ENCODE results near the gene MBTPS2. TPM values are rescaled to one million over a fixed set of nuclear protein-coding genes. Genes with fewer than 3 reads are reported as not detected.

MBTPS2 gene
- total and polyA plus RNA-seq, 8 donors = 1.2 to 20.2 (median 2.1) TPM; not detected in 1

DNA sequence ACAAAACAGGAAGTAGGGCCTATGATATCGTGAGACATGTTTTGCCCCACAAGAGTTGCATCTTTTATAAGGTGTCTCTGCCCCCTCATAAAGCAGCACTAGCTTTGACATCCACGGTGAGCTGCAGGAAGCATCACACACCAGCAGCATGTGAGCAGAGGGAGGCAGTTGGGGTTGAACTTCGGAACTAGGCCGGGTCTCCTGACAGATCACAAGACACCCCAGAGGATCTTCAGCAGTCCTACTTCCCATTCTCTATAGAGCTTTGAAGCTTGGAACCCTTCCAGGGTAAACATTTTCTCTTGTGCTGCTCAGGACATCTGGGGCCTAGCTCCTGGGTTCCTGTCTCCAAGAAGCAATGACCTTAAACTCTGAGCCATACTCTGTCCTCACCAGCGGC is 43.8 kb downstream of the MBTPS2 start:
- H3K27ac ChIP-seq = no peak overlapping the region
- intact Hi-C loops (cut with DNase I; ENCODE audit: low total_unique reads) = no loop called here
- WGBS, 5 donors = 70 to 91% (median 84%) methylated on average over 5 of the region's 5 CpGs
- no peaks in the 10 kb centered on the region for H3K9me3 ChIP-seq
- peak in 1 of 2 donors; percentile 9 for DNase-seq
- no peak overlapping the region for H3K4me3 ChIP-seq
- peaks cover 0 to 17% (median 13%) of the 10 kb centered on the region in 4 donors for H3K36me3 ChIP-seq
- TF ChIP-seq POLR2AphosphoS5 (IDR thresholded peaks at IDR 0.05) (no peak), EP300 (IDR thresholded peaks at IDR 0.05) (no peak)
- TF ChIP-seq, protein P1, sequence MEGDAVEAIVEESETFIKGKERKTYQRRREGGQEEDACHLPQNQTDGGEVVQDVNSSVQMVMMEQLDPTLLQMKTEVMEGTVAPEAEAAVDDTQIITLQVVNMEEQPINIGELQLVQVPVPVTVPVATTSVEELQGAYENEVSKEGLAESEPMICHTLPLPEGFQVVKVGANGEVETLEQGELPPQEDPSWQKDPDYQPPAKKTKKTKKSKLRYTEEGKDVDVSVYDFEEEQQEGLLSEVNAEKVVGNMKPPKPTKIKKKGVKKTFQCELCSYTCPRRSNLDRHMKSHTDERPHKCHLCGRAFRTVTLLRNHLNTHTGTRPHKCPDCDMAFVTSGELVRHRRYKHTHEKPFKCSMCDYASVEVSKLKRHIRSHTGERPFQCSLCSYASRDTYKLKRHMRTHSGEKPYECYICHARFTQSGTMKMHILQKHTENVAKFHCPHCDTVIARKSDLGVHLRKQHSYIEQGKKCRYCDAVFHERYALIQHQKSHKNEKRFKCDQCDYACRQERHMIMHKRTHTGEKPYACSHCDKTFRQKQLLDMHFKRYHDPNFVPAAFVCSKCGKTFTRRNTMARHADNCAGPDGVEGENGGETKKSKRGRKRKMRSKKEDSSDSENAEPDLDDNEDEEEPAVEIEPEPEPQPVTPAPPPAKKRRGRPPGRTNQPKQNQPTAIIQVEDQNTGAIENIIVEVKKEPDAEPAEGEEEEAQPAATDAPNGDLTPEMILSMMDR (IDR thresholded peaks at IDR 0.05) = no peak
- H3K27me3 ChIP-seq = no peaks in the 10 kb centered on the region
- H3K4me1 ChIP-seq = no peaks in the 10 kb centered on the region

DNA sequence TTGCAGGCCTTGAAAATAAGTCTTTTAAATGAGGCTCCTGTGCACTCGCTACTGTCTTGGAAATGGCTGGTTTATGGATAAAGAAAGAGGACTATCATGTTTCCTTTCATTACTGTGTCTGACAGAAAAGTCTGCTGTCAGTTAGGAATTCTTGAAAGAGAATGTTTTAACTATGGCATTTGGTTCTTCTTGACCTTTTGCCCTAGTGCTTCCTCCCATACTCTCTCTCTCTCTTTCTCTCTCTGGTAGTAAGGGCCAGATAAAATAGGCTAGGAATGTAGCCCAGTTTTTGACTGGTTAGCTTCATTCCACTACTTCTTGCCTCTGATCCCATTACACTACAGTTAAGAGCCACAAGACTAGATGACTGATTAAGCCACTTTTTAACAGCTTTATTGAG is 46.2 kb downstream of the MBTPS2 start:
- H3K4me1 ChIP-seq = no peaks in the 10 kb centered on the region
- H3K27ac ChIP-seq = no peak overlapping the region
- TF ChIP-seq POLR2A (IDR thresholded peaks at IDR 0.05) (no peak), POLR2AphosphoS5 (IDR thresholded peaks at IDR 0.05) (no peak), EP300 (IDR thresholded peaks at IDR 0.05) (no peak)
- TF ChIP-seq, protein P1 (IDR thresholded peaks at IDR 0.05) = no peak
- 85 to 100% (median 89%) methylated on average over 1 of the region's 1 CpG for WGBS, 5 donors
- H3K9me3 ChIP-seq = no peaks in the 10 kb centered on the region
- no peak for DNase-seq
- H3K27me3 ChIP-seq = no peaks in the 10 kb centered on the region
- H3K4me3 ChIP-seq = no peak overlapping the region
- H3K36me3 ChIP-seq = peaks cover 0 to 8% (median 5%) of the 10 kb centered on the region in 4 donors
- intact Hi-C loops (cut with DNase I; ENCODE audit: low total_unique reads) = no loop called here

DNA sequence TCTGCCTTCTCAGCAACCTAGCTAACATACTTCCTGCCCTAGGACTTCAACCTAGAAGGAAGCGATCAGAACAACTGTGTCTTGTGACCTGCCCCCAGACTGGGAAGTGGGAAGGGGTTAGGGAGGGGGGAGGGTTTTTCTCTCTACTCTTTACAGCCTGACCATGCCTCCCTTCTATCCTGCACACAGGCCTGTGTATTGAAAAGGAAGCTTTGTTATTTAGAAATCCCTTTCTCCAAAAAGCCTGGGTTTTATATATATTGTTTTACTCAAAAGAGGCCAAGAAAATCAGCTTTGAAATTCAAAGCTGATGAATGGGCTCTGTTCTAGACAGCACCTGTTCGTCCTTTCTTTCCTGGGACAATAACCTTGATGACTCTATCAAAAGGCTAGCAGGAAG is 65.9 kb downstream of the MBTPS2 start:
- intact Hi-C loops (cut with DNase I; ENCODE audit: low total_unique reads) = no loop called here
- no peak overlapping the region for H3K4me3 ChIP-seq
- H3K27ac ChIP-seq = no peak overlapping the region
- H3K36me3 ChIP-seq = no peaks in the 10 kb centered on the region
- no peaks in the 10 kb centered on the region for H3K27me3 ChIP-seq
- no peak for DNase-seq
- H3K4me1 ChIP-seq = no peaks in the 10 kb centered on the region
- peaks cover 0 to 4% (median 0%) of the 10 kb centered on the region in 4 donors for H3K9me3 ChIP-seq
- TF ChIP-seq, protein P1 (IDR thresholded peaks at IDR 0.05) = no peak
- no peak for TF ChIP-seq EP300 (IDR thresholded peaks at IDR 0.05)
- TF ChIP-seq POLR2A (IDR thresholded peaks at IDR 0.05) = no peak
- TF ChIP-seq POLR2AphosphoS5 (IDR thresholded peaks at IDR 0.05) = no peak
- WGBS, 5 donors = 39 to 83% (median 51%) methylated on average over 2 of the region's 2 CpGs

DNA sequence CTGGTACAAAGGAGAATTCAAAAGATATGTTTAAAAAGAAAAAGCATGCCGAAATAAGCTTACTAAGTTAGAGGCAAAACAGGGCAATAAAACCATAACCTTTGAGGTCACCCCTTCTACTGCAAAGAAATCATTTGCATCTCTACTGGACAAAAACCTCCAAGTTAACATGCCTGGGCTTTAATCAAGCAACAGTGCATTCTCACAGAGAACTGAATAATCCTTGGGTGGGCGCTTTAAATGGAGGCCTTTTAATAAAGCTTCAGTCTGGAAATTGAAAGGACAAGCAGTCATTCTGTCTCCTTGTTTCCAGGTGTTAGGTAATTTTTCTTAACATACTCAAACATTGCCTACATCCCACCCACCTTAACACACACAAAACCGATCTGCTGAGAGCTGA is 66.5 kb downstream of the MBTPS2 start:
- 65 to 94% (median 81%) methylated on average over 3 of the region's 3 CpGs for WGBS, 5 donors
- H3K4me1 ChIP-seq = no peaks in the 10 kb centered on the region
- TF ChIP-seq EP300 (IDR thresholded peaks at IDR 0.05) = no peak
- TF ChIP-seq POLR2AphosphoS5 (IDR thresholded peaks at IDR 0.05) = no peak
- TF ChIP-seq POLR2A (IDR thresholded peaks at IDR 0.05) = no peak
- TF ChIP-seq, protein P1 (IDR thresholded peaks at IDR 0.05) = no peak
- H3K4me3 ChIP-seq = no peak overlapping the region
- H3K9me3 ChIP-seq = peaks cover 0 to 4% (median 0%) of the 10 kb centered on the region in 4 donors
- H3K27me3 ChIP-seq = no peaks in the 10 kb centered on the region
- H3K36me3 ChIP-seq = no peaks in the 10 kb centered on the region
- no peak for DNase-seq
- intact Hi-C loops (cut with DNase I; ENCODE audit: low total_unique reads) = no loop called here
- H3K27ac ChIP-seq = no peak overlapping the region

All from stomach (tissue), 9 donors.